ENCODE measurements around the gene NEK3.
A peak's percentile ranks its signal among the peaks of the same experiment; 100 is the strongest.

DNA sequence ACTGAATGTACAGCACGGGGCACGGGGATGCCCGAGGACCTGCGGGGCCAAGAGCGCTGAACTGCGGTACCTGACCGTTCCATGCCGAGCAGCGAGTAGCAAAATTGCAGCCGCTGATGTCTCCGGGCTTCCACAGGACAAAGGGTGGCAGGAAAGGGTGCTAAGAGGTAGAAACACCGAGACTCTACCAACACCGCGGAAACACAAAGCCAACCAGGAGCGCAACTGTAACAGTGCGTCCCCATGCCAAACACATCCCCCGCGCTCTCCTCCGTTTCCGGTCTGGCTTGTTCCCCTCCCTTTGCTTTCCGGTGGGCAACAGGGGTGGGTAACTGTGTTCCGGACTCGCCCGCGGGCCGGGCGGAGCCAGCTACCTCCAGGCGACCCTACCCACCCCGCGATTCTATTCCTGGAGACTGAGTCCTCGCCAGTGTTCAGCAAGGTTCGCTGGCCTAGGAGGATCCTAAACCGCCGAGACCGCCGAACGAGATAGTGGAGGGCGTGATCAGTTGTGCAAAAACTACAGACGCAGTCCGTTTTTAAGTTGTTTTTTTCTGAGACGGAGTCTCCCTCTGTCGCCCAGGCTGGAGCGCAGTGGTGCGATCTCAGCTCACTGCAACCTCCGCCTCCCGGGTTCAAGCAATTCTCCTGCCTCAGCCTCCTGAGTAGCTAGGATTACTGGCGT, 34.9 kb upstream of the NEK3 start:
- TF ChIP-seq, protein P1, sequence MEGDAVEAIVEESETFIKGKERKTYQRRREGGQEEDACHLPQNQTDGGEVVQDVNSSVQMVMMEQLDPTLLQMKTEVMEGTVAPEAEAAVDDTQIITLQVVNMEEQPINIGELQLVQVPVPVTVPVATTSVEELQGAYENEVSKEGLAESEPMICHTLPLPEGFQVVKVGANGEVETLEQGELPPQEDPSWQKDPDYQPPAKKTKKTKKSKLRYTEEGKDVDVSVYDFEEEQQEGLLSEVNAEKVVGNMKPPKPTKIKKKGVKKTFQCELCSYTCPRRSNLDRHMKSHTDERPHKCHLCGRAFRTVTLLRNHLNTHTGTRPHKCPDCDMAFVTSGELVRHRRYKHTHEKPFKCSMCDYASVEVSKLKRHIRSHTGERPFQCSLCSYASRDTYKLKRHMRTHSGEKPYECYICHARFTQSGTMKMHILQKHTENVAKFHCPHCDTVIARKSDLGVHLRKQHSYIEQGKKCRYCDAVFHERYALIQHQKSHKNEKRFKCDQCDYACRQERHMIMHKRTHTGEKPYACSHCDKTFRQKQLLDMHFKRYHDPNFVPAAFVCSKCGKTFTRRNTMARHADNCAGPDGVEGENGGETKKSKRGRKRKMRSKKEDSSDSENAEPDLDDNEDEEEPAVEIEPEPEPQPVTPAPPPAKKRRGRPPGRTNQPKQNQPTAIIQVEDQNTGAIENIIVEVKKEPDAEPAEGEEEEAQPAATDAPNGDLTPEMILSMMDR (IDR thresholded peaks at IDR 0.05 in 4 of 5, conservative IDR thresholded peaks at IDR 0.05 in 1 of 5): no peak
- TF ChIP-seq POLR2A (IDR thresholded peaks at IDR 0.05): peak in 1 of 2 donors; percentile 22
